IgD-negative memory B cell (primary cell): ENCODE measurements around the gene MAJIN. TPM values are rescaled to one million over a fixed set of nuclear protein-coding genes. Genes with fewer than 3 reads are reported as not detected.

ENCODE experiments used
- H3K27ac Mint-ChIP-seq, 3 donors: one replicate each; pipeline ENCODE4 v1.8.0; 2020 to 2022; ENCODE audit warnings: mild to moderate bottlenecking in 3 of 3, mixed read lengths in 3 of 3, moderate library complexity in 1 of 3
- H3K27me3 Mint-ChIP-seq: one replicate; pipeline ENCODE4 v1.8.0; 2021; ENCODE audit warnings: mixed read lengths
- H3K36me3 Mint-ChIP-seq: one replicate; pipeline ENCODE4 v1.8.0; 2020; ENCODE audit warnings: mild to moderate bottlenecking, mixed read lengths
- H3K4me1 Mint-ChIP-seq, 3 donors: one replicate each; pipeline ENCODE4 v1.8.0; 2020 to 2022; ENCODE audit warnings: mixed read lengths in 3 of 3, mild to moderate bottlenecking in 1 of 3
- H3K4me3 Mint-ChIP-seq, 4 donors: one replicate each; pipeline ENCODE4 v1.8.0; 2020 to 2022; ENCODE audit warnings: mild to moderate bottlenecking in 4 of 4, mixed read lengths in 4 of 4, moderate library complexity in 3 of 4
- H3K9me3 Mint-ChIP-seq, 3 donors: one replicate each; pipeline ENCODE4 v1.8.0; 2020 to 2021; ENCODE audit warnings: mixed read lengths in 3 of 3, mild to moderate bottlenecking in 1 of 3
- polyA plus RNA-seq: library from polyadenylated mRNA; unstranded; fragments of 300-500 nt; fragmentation: Illumina TruSeq; gene quantifications from one replicate; pipeline ENCODE4 v1.2.3, GENCODE V29; 2021

The MAJIN gene
- polyA plus RNA-seq, 1 donor from 2014 or later = 0.39 TPM

- Mint-ChIP-seq H3K4me3 (no peak overlapping the region), H3K4me1 (peaks cover 0 to 3% (median 0%) of the 10 kb centered on the region in 3 donors), H3K36me3 (peaks cover 5% of the 10 kb centered on the region), H3K27ac (no peak overlapping the region), H3K9me3 (no peaks in the 10 kb centered on the region), H3K27me3 (no peaks in the 10 kb centered on the region)
Measured at GRCh38 chr11:64930340-64930739, 41.6 kb downstream of the MAJIN start.

GRCh38 chr11:64929625-64930024 lies 42.3 kb downstream of the MAJIN start:
- Mint-ChIP-seq H3K27me3 (no peaks in the 10 kb centered on the region), H3K9me3 (no peaks in the 10 kb centered on the region), H3K4me3 (no peak overlapping the region), H3K4me1 (peaks cover 0 to 5% (median 0%) of the 10 kb centered on the region in 3 donors), H3K36me3 (peaks cover 5% of the 10 kb centered on the region), H3K27ac (no peak overlapping the region)

DNA sequence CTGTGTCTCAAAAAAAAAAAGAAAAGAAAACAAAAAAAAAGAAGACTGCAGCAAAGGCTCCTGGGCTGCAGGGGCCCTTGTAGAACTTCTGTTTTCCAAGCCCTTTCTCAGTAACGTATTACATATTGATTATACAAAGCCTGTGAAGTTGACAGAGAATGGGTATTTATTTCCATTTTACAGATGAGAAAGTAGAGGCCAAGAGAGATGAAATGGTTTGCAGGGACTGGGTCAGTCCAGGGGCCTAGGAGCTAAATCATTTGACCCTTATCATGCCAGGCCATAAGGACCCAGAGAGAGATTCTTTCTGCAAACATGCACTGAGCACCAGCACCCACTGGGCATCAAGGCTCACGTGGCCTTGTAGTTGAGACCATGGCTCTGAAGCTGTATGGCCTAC lies 43.0 kb downstream of the MAJIN start:
- Mint-ChIP-seq H3K36me3 (peaks cover 2% of the 10 kb centered on the region), H3K9me3 (no peaks in the 10 kb centered on the region), H3K4me3 (no peak overlapping the region), H3K4me1 (peaks cover 3 to 11% (median 6%) of the 10 kb centered on the region in 3 donors), H3K27ac (no peak overlapping the region), H3K27me3 (no peaks in the 10 kb centered on the region)

DNA sequence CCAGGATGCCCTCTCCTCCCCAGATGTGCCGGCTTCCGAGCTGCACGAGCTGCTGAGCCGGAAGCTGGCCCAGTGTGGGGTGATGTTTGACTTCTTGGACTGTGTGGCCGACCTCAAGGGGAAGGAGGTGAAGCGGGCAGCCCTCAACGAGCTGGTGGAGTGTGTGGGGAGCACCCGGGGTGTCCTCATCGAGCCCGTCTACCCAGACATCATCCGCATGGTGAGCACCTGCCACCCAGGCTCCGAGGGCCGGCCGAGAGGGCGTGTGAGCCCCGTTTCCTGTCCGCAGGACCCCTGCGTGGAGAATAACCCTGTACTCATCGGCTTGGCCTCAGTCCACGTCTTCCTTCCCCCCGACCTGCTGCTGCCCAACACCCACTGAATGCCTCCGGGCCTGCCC lies 45.2 kb downstream of the MAJIN start:
- Mint-ChIP-seq H3K36me3 (peaks cover 2% of the 10 kb centered on the region), H3K27me3 (no peaks in the 10 kb centered on the region), H3K27ac (no peak overlapping the region), H3K4me1 (peaks cover 8 to 12% (median 9%) of the 10 kb centered on the region in 3 donors), H3K4me3 (peak overlapping the region; percentile 58 to 84 (median 71)), H3K9me3 (no peaks in the 10 kb centered on the region)

DNA sequence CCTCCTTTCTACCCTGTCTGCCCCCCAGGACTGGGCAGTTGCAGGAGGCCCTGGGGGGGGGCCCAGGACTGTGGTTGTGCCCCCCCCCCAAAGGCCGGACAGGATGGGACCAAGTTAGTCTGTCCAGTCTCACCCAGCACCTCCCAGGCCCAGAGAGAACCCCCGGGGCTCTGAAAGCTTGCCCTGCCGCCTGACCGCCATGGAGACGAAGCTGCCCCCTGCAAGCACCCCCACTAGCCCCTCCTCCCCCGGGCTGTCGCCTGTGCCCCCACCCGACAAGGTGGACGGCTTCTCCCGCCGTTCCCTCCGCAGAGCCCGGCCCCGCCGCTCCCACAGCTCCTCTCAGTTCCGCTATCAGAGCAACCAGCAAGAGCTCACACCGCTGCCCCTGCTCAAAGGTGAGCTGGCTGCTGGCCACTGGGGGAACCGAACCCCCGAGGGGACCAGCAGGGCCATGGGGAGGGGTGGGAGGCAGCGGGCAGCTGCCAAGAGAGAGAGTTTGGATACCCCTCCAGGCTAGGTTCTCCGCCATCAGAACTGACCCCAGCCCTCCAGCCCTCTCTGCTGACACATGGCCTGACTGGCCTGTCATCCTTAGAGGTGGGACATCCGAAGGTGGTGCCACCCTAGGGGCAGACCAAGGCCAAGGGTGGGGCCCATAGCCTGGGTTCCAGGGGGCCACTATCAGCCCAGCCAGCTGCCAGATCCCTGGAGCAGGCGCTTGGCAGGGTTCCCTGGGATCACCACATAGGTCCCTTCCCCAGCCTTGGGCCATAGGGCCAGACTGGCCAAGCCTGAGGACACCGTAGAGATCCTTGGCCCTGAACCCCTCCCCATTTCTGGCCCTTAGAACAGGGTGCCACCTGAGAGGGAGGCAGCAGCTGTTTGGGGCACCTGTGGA lies 46.1 kb downstream of the MAJIN start:
- H3K36me3 Mint-ChIP-seq = peaks cover 2% of the 10 kb centered on the region
- no peaks in the 10 kb centered on the region for H3K9me3 Mint-ChIP-seq
- H3K4me1 Mint-ChIP-seq = peaks cover 8 to 12% (median 9%) of the 10 kb centered on the region in 3 donors

DNA sequence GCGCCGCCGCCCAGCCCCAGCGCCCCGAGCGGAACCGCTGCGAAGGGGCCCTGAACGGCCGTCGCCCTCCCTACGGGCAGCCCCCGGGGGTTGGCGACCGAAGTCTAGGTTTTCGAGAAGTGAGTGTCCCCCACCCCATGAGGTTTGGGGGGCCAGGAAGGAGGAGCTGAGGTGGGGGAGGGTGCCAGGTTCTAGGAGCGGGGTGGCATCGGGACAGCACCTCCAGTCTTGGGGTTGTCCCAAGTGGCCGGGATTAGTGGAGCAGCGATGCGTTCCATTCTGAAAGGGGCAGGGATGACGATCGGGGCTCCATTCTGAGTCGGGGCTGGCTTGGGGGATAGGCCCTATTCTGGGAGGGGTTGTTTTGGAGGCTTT lies 47.0 kb downstream of the MAJIN start:
- Mint-ChIP-seq H3K27me3 (no peaks in the 10 kb centered on the region), H3K4me3 (peak overlapping the region; percentile 92 to 100 (median 98)), H3K27ac (peak overlapping the region in 1 of 3 donors; percentile 23), H3K9me3 (no peaks in the 10 kb centered on the region), H3K36me3 (peaks cover 2% of the 10 kb centered on the region), H3K4me1 (peaks cover 8 to 10% (median 9%) of the 10 kb centered on the region in 3 donors)

More for the DNA sequence above, 46.1 kb downstream of the MAJIN start:
- Mint-ChIP-seq H3K4me3 (peak overlapping the region; percentile 92 to 100 (median 98)), H3K27me3 (no peaks in the 10 kb centered on the region), H3K27ac (peak overlapping the region in 1 of 3 donors; percentile 25)

DNA sequence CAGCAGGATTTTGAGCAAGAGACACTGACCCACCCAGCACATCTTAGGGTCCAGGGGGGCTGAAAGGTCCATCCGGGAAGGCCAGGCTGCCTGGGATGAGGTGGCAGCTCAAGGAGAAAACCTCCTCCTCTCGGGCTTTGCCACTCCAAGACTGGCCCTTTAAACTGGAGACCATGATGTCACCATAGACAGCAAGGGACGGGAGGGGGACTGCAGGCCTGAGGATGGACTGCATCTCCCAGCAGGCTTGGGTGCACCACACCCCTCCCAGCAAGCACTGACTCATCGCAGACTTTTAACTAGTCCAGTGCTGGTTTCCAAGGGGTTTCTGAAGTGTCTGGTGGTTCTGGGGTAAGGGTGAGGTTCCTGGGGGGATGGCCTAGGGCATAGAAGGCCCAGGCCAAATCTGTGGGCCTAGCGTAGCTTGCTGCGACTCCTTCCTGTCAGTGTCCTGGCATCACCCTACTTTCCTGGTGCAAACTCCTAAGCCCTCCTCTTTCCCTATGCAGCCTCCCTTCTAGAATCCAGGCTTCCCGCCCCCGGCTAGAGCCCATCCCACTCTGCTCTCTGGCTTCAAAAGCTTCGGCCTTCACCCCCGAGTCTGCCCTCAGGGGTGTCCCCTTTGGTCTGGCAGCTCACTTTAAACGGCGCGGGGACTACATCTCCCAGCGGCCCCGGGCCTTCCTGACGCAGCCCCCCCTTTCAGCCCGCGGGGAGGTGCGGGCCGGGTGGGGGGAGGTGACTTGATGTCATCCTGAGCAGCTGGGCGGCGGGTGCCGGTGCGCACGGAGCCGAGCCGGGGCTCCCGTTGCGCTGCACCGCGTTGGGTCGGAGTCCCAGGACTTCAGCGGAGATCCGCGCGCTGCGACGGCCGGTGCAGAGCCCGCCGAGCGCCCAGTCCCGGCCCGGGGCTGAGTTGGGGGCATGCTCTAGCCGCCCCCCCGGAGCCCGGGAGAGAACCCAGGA lies 47.7 kb downstream of the MAJIN start, which contains the start of gene PPP2R5B:
Gene PPP2R5B, plus strand, starts transcription at position 746 of the 966 bp plus-strand sequence. CDS start 1,046 bp downstream, outside the sequence.
- peaks cover 8 to 10% (median 9%) of the 10 kb centered on the region in 3 donors for H3K4me1 Mint-ChIP-seq
- H3K27ac Mint-ChIP-seq = peak within 1 kb of the TSS; percentile 68 to 97 (median 97)
- H3K36me3 Mint-ChIP-seq = peaks cover 2% of the 10 kb centered on the region
- H3K9me3 Mint-ChIP-seq = no peaks in the 10 kb centered on the region
- H3K4me3 Mint-ChIP-seq = peak within 1 kb of the TSS; percentile 92 to 100 (median 98)
- H3K27me3 Mint-ChIP-seq = no peaks in the 10 kb centered on the region

DNA sequence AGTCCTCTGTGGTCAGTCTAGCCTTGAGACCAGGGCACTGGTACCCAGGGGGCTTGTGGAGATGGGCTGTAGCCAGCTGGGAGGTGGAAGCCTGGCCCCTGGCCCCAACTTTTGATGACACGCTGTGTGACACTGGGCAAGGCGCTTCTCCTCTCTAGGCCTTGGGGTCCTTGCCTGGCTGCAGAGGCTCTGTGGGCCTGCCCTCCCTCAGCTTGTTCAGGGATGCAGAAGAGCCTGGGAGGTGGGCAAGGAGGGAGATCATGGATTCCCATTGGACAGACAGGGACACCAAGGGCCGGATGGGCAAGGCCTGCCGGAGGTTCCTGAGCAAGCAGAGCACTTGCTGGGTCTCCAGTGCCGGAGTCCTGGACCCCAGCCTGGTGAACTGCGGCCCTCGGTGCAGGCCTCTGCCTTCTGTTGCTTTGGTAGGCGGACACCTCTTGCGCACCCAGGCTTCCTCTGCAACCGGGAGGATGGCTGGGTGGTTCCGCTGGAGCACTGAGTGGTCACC lies 48.7 kb downstream of the MAJIN start:
- H3K4me1 Mint-ChIP-seq = peaks cover 8 to 12% (median 10%) of the 10 kb centered on the region in 3 donors
- H3K27me3 Mint-ChIP-seq = no peaks in the 10 kb centered on the region
- H3K36me3 Mint-ChIP-seq = peaks cover 2% of the 10 kb centered on the region
- no peaks in the 10 kb centered on the region for H3K9me3 Mint-ChIP-seq
- H3K4me3 Mint-ChIP-seq = peak overlapping the region in 1 of 4 donors; percentile 12
- H3K27ac Mint-ChIP-seq = no peak overlapping the region

DNA sequence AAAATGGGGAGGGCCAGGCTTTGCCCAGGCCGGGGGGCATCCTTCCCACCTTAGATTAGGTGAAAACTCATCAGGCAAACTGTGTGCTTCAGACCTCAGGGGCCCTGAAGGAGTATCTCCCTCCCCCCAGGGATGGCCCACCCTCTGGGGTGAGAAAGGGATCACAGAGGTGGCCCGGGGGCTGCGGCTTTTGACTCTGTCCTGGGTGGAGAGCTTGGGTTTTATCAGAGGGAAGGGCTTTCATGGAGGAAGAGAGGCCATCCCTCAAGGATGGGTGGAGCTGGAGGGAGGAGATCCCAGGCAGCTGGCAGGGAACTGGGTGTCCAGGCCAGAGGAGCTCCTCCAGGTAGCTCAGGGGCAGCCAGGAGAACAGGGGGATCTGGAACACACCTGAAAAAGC lies 50.5 kb downstream of the MAJIN start:
- Mint-ChIP-seq H3K9me3 (no peaks in the 10 kb centered on the region), H3K27me3 (no peaks in the 10 kb centered on the region), H3K4me1 (peaks cover 17 to 28% (median 22%) of the 10 kb centered on the region in 3 donors), H3K36me3 (peaks cover 1% of the 10 kb centered on the region), H3K4me3 (peak overlapping the region in 1 of 4 donors; percentile 40), H3K27ac (no peak overlapping the region)

DNA sequence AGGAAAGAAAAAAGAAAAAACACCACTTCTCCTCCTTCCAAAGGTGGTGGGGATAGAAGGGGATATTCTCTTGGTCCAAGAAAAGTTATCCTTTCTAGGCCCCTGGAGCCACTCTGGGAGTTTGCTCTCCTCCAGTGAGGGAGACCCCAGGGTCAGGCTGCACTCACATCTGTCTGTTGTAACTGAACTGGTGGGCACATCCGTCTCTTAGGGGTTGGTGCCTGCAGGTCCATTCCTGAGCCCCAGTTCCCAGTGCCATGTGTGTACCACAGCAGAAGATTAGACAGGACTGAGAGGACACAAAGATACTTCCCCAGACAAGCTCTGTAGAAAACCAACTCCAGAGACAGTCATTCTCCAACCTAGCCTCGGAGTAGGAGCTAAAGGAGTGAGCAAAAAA lies 51.8 kb downstream of the MAJIN start:
- no peaks in the 10 kb centered on the region for H3K36me3 Mint-ChIP-seq
- peak overlapping the region in 1 of 3 donors; percentile 12 for H3K27ac Mint-ChIP-seq
- H3K9me3 Mint-ChIP-seq = no peaks in the 10 kb centered on the region
- H3K4me3 Mint-ChIP-seq = peak overlapping the region in 1 of 4 donors; percentile 65
- H3K4me1 Mint-ChIP-seq = peaks cover 24 to 33% (median 30%) of the 10 kb centered on the region in 3 donors
- no peaks in the 10 kb centered on the region for H3K27me3 Mint-ChIP-seq

GRCh38 chr11:64919627-64920026 lies 52.3 kb downstream of the MAJIN start:
- Mint-ChIP-seq H3K4me3 (no peak overlapping the region), H3K27ac (peak overlapping the region in 1 of 3 donors; percentile 12), H3K9me3 (no peaks in the 10 kb centered on the region)

DNA sequence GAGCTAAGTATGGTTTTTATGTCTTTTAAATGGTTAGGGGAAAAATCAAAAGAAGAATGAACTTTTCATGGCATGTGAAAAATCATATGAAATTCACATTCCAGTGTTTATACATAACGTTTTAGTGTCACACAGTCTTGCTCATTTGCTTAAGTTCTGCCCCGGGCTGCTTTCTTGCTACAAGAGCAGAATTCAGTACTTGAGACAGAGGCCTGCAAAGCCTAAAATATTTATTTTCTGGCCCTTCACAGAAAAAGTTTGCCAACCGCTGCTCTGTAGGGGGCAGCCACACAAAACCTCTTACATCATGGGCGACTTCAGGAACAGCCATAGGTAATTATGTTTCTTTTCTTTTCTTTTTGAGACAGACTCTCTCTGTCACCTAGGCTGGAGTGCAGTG lies 53.9 kb downstream of the MAJIN start:
- Mint-ChIP-seq H3K4me1 (peaks cover 16 to 26% (median 21%) of the 10 kb centered on the region in 3 donors), H3K9me3 (no peaks in the 10 kb centered on the region), H3K4me3 (peak overlapping the region; percentile 82 to 96 (median 89)), H3K27ac (peak overlapping the region; percentile 47 to 96 (median 90)), H3K27me3 (no peaks in the 10 kb centered on the region), H3K36me3 (no peaks in the 10 kb centered on the region)

More at GRCh38 chr11:64919627-64920026, 52.3 kb downstream of the MAJIN start:
- H3K27me3 Mint-ChIP-seq = no peaks in the 10 kb centered on the region
- no peaks in the 10 kb centered on the region for H3K36me3 Mint-ChIP-seq
- peaks cover 24 to 33% (median 30%) of the 10 kb centered on the region in 3 donors for H3K4me1 Mint-ChIP-seq

DNA sequence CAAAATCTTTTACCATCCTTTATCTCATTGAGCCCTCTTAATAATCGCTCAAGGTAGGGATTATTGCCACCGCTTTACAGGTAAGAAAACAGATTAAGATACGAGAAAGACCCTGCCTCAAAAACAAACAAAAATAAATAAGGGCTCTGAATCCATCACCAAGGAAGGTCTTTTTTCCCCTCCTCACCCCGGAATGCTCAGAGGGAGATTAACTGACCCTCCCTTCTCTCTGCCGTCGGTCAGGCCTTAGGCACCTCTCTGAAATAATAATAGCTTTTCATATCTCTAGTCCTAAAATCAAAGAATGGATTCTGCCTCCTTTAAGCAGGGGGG lies 54.3 kb downstream of the MAJIN start:
- Mint-ChIP-seq H3K36me3 (no peaks in the 10 kb centered on the region), H3K9me3 (no peaks in the 10 kb centered on the region), H3K4me3 (peak overlapping the region; percentile 82 to 96 (median 89)), H3K27ac (peak overlapping the region; percentile 47 to 96 (median 90)), H3K4me1 (peaks cover 16 to 26% (median 21%) of the 10 kb centered on the region in 3 donors), H3K27me3 (no peaks in the 10 kb centered on the region)
